HG02759 (cell line): ENCODE results near the gene TMEM87A.

Source experiments
- ATAC-seq: cut with Tn5 transposase; IDR thresholded peaks from one replicate; pipeline ENCODE4 v1.9.1; 2021; ENCODE audit warnings: mild to moderate bottlenecking, moderate library complexity; ENCODE audit not compliant: unreplicated experiment

Gene TMEM87A

GRCh38 chr15:42166225-42166940, 106.8 kb downstream of the TMEM87A start:
- ATAC-seq = no peak

- no peak for ATAC-seq
Measured at GRCh38 chr15:42165106-42165505, 108.1 kb downstream of the TMEM87A start.

- no peak for ATAC-seq
Measured at GRCh38 chr15:42163947-42164550, 109.2 kb downstream of the TMEM87A start.

GRCh38 chr15:42163291-42163690, 109.9 kb downstream of the TMEM87A start:
- no peak for ATAC-seq
